Stimulated activated CD4-positive, alpha-beta T cell treated with anti-CD3 and anti-CD28 coated beads, Interleukin-4, amount 100 ng/mL, for 24 hours (primary cell): ENCODE results near the gene ERN1.

Experiments
- DNase-seq: peaks from one replicate; pipeline ENCODE4 v3.0.0-alpha.2; 2020

The ERN1 gene

GRCh38 chr17:64107500-64108236 is 22.3 kb downstream of the ERN1 start:
- no peak for DNase-seq

GRCh38 chr17:64106918-64107317 is 23.0 kb downstream of the ERN1 start:
- no peak for DNase-seq

GRCh38 chr17:64103391-64104364 is 26.3 kb downstream of the ERN1 start:
- DNase-seq = no peak

GRCh38 chr17:64102627-64103390 is 27.1 kb downstream of the ERN1 start:
- no peak for DNase-seq

GRCh38 chr17:64099543-64099942 is 30.4 kb downstream of the ERN1 start:
- no peak for DNase-seq

DNA sequence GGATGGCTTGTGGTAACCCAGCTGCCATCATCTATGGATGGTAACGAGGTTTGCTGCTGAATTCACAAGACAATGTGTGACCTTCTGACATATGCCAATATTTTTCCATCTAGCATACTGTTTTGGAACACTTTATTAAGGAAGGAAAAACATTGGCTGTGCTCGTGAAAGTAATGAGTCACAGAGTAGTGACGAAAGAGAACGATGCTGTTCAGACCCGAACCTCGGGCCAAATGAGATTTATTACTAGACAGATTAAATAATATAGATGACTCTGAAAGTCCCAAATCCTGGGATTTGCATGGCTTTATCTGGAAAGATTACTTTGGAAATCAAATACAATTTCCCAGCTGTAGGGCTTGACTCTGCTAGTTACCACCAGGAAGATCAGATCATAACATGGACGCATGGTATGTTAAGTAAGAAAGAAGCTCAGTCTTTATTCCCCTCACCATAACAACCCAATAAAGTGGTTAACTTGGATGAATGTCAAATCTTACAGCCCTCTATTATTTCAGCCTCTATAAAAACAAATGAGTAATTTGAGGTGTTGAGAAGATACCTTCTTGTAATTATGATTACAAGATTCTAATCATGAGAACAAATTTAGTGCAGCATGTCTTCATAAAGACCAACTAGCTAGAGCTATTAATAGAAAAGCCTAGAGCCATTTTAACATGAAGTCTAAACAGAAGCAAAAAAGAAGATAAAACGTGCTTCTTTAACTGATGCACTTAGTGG is 32.6 kb downstream of the ERN1 start:
- DNase-seq = no peak

DNA sequence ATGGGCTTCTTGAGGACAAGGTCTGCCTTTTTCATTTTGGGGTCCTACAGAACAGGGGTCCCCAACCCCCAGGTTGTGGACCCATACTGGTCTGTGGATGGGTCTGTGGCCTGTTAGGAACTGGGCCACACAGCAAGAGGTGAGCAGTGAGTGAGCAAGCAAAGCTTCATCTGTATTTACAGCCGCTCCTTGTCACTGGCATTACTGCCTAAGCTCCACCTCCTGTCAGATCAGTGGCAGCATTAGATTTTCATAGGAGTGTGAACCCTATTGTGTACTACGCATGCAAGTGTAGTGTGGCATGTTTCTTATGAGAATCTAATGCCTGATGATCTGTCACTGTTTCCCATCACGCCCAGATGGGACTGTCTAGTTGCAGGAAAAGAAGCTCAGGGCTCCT is 33.9 kb downstream of the ERN1 start:
- no peak for DNase-seq

DNA sequence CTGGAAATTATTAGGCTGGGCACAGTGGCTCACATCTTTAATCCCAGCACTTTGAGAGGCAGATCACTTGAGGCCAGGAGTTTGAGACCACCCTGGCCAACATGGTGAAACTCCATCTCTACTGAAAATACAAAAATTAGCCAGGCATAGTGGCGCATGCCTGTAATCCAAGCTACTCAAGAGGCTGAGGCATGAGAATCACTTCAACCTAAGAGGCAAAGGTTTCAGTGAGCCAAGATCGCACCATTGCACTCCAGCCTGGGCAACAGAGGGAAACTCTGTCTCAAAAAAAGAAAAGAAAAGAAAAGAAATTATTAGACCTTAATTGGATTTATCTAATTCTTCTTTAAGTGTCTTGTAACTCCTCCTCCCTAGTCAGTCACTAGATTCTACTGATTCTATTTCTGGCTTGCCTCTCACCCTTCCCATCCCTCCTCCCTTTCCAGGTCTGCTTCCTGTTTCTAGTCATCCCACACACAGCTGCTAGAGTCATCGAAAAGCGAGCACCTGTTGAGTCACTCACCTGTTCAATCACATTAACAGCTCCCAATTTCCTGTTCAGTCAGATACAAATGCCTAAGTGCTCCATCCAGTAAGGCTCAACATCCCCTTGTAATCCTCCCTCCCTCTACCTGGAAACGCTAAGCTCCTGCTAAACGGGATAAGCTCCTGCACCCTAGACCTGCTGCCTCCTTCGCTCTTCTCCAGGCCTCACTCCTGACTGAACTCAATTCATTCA is 34.6 kb downstream of the ERN1 start:
- no peak for DNase-seq

- no peak for DNase-seq
Observed at GRCh38 chr17:64094412-64094811, 35.5 kb downstream of the ERN1 start.

GRCh38 chr17:64092952-64093451 is 36.9 kb downstream of the ERN1 start:
- DNase-seq = no peak

DNA sequence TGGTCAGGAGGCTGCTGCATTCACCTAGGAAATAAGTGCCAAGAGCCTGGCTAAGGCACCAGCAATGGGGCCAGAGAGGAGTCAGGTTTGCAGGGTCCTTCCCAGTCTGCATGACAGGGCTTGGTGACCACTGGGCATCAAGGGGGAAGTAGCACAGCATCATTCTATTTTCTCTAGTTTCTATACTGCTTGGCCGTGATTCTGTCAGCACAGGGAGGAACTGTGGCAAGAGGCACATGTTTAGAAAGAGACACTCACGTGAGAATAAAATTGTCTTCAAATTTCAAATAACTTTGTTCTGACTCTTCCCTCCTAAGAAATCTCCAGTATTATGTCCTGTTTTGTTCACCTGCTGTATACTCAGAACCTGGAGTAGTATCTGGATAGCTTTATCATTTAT is 37.8 kb downstream of the ERN1 start:
- DNase-seq = no peak

GRCh38 chr17:64091571-64091970 is 38.4 kb downstream of the ERN1 start:
- DNase-seq = no peak

GRCh38 chr17:64091116-64091515 is 38.8 kb downstream of the ERN1 start:
- DNase-seq = peak; percentile 34

DNA sequence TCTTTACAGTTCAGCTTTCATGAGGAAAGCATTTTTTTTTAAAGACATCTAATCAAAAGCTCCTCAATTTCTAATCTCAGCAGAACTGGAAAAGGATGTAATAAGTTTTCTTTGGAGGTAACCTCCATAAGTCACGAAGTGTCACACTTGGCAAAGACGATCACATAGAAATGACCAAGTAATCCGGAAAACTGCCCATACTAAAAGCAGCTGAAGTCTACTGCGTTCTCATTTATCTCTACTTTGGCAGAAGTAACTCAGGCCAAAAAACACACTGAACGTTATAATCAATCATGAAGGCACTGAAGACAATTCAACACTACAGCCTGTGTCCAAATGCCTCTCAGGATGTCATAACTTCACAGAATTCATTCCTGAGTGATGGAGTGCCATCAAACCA is 39.8 kb downstream of the ERN1 start:
- no peak for DNase-seq

DNA sequence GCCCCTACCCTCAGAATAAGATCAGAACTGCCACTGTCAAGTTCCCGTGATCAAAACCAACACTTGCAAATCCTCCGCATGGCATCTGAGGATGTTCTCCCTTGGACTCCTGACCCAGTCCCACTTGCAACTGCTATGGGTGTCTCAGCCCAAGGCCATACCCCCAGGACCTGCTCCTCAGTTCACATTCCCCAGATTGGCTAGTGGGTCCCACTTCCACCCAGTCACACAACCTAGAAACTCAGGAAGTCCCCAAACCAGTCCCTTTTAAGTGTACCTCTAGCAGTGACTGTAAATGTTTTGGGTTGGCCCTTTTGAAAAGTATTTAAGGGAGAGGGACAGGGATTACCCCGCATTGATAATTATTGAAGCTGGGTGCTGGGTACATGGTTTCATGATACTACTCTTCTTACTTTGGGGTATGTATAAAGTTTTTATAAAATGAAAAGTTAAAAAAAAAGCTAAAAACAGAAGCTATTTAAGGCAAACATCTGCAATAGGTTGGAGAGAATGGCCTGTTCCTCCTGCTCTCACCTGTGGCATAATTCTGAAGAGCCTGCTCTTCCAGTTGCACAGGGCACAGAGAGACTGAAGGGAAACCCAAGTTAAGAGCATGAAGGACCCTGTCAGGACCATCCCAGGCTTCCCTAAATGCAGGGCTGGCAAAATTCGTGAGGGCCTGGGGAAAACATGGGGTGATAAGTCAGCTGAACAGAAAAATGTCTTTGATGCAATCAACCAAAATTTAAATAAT is 42.5 kb downstream of the ERN1 start:
- DNase-seq = no peak

- DNase-seq = no peak
Observed at GRCh38 chr17:64085650-64086005, 44.3 kb downstream of the ERN1 start.

DNA sequence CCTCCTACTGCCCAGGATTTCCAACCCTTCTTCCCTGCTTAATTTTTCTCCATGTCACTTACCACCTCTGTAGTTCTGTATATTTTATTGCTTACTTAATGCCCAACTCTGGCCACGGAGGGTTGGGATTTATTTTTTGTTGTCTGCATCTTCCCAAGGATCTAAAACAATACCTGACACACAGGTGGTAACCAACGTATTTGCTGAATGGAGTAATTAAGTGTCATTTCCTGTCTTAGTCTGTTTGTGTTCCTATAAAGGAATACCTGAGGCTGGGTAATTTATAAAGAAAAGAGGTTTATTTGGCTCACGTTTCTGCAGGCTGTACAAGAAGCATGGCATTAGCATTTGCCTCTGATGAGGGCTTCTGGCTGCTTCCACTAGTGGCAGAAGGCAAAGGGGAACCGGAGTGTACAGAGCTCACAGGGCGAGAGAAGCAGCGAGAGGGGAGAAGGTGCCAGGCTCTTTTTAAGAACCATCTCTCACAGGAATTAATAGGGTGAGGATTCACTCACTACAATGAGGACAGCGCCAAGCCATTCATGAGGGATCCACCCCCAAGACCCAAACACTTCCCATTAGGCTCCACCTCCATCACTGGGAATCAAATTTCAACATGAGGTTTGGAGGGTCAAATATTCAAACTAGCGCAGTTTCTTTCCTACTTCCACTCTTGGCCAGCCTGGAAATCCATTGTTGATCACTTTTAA is 44.8 kb downstream of the ERN1 start:
- no peak for DNase-seq

DNA sequence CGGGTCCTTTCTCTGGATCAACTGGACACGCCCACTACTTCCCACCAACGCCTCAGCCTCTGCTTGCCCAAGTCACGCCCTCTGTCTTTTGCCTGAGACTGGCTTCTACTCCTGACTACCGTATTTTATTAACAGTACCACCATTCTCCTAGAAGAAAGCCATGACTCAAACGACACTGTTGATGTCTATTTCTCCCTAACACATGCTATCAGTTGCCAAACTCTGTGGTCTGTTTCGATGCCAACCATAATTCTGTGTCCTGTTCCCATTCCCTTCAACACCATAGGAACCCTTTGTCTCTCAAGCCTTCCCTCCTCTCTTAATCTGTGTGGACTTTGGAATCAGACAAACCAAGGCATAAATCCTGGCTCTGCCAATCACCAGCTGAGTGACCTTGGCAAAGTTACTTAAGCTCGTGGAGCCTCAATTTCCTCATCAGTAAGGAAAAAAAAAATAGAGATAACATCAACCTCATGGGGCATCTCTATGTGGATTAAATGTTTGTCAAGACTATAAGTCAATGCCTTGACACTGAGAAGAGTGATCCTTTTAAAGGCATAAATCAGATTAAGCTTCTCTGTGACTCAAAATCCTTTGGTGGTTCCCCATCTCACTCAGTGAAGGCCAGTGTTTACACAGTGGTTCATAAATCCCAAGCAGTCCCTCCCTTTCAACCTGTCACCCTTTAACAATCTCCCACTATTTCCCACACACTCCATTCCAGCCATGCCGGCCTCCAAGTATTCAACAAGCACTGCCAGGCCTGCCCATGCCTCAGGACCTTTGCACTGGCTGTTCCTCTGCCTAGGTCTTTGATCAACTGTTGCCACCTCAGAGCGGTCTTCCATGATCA is 45.6 kb downstream of the ERN1 start:
- DNase-seq = no peak

DNA sequence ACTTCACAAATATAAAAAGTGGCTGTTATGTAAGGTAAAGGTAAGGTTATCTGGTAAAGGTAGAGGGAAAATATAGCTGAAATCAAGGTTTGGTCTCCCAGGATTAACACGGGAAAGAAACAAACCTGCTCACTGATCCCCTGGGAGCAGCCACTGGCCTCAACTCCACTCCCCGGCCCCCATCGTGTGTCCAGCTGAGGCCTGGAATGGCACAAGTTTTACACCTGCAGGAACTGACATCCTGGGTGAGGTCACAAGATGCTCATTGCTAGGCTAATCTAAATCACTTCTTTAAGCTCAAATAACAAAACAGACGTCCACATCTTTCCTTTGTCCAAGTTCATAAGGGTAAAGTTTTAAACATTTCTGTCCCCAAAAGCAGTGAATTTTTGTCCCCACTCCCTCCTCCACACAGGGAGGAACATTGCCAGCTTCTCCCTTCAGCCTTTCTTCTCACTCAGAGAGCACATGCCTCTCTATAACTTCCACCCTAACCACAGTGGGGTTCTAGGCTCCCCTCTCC is 46.3 kb downstream of the ERN1 start:
- DNase-seq = no peak
